ENCODE measurements around the gene PLEKHM3.

DNA sequence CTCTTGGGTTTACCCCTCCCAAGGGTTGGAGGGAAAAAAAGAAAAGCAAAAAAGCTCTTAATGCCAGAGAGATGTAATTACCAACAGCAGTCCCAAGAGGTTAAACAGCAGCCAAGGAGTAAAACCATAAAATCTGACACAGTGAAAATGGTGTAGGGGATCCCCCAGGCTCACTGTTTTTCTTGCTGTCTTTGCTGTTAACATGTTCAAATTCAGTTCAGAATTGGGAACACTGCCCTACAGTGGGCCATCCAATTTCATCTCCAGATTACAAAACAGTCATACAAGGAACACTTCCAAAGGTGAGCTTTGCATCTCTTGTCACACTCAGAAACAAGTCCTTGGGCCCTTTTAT is 54.5 kb downstream of the PLEKHM3 start:
- TF ChIP-seq, protein P1, sequence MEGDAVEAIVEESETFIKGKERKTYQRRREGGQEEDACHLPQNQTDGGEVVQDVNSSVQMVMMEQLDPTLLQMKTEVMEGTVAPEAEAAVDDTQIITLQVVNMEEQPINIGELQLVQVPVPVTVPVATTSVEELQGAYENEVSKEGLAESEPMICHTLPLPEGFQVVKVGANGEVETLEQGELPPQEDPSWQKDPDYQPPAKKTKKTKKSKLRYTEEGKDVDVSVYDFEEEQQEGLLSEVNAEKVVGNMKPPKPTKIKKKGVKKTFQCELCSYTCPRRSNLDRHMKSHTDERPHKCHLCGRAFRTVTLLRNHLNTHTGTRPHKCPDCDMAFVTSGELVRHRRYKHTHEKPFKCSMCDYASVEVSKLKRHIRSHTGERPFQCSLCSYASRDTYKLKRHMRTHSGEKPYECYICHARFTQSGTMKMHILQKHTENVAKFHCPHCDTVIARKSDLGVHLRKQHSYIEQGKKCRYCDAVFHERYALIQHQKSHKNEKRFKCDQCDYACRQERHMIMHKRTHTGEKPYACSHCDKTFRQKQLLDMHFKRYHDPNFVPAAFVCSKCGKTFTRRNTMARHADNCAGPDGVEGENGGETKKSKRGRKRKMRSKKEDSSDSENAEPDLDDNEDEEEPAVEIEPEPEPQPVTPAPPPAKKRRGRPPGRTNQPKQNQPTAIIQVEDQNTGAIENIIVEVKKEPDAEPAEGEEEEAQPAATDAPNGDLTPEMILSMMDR (IDR thresholded peaks at IDR 0.05): no peak
- no peak for TF ChIP-seq POLR2A (IDR thresholded peaks at IDR 0.05)
